Transverse colon (tissue), 4 donors: ENCODE measurements around the gene SHCBP1L. TPM values are rescaled to one million over a fixed set of nuclear protein-coding genes. Genes with fewer than 3 reads are reported as not detected.

ENCODE experiments used
- DNase-seq: peaks from one replicate; pipeline ENCODE4 v3.0.0-alpha.2; 2019
- H3K27ac ChIP-seq, 4 donors: fragments of 200-600 bp; sonication (generic); 2 replicates each; pipeline ENCODE4 v1.5.1; 2016 to 2018; ENCODE audit warnings: inconsistent platforms in 4 of 4
- H3K27me3 ChIP-seq: fragments of 200-600 bp; sonication (generic); 2 replicates; pipeline ENCODE4 v1.5.1; 2017; ENCODE audit warnings: inconsistent platforms
- H3K36me3 ChIP-seq, 4 donors: fragments of 200-600 bp; sonication (generic); 2 replicates each; pipeline ENCODE4 v1.5.1; 2017 to 2019; ENCODE audit warnings: inconsistent platforms in 4 of 4
- H3K4me1 ChIP-seq, 4 donors: fragments of 200-600 bp; sonication (generic); 2 replicates each; pipeline ENCODE4 v1.5.1; 2017 to 2020; ENCODE audit warnings: inconsistent platforms in 4 of 4
- H3K4me3 ChIP-seq, 4 donors: fragments of 200-600 bp; sonication (generic); 1 replicate in 1 of 4; 2 replicates in 3 of 4; pipeline versions ENCODE4 v1.5.1 to v1.6.1; 2017 to 2019; ENCODE audit warnings: inconsistent platforms in 4 of 4
- H3K9me3 ChIP-seq, 2 donors: fragments of 200-600 bp; sonication (generic); 2 replicates each; pipeline ENCODE4 v1.5.1; 2017 to 2019; ENCODE audit warnings: inconsistent platforms in 2 of 2
- CTCF ChIP-seq, 5 experiments: fragments of 200-600 bp in 3 of 5; fragments of 450-650 bp in 2 of 5; sonication (generic) in 3 of 5; IDR thresholded peaks; 1 replicate in 2 of 5; 2 replicates in 3 of 5; pipeline ENCODE4 v1.5.1; 2016 to 2017; ENCODE audit warnings: antibody characterized with exemption in 5 of 5, inconsistent platforms in 3 of 5, mild to moderate bottlenecking in 2 of 5, moderate library complexity in 1 of 5
- EP300 ChIP-seq: sonication (generic); formaldehyde crosslinking; IDR thresholded peaks from one replicate; pipeline ENCODE4 v1.6.1; 2017; ENCODE audit warnings: antibody characterized with exemption, low read depth
- POLR2A ChIP-seq: fragments of 450-650 bp; IDR thresholded peaks from one replicate; pipeline ENCODE4 v1.6.1; 2016; ENCODE audit warnings: antibody characterized with exemption, mild to moderate bottlenecking, moderate library complexity
- POLR2AphosphoS5 ChIP-seq, 3 donors: sonication (generic); formaldehyde crosslinking; IDR thresholded peaks; one replicate each; pipeline ENCODE4 v1.6.1; 2016; ENCODE audit warnings: antibody characterized with exemption in 3 of 3
- WGBS, 2 donors: methylation state at CpG; one replicate each; pipeline ENCODE4 v1.1.5; 2018; ENCODE audit warnings: low coverage in 1 of 2; 5-methylcytosine and 5-hydroxymethylcytosine counted together
- in situ Hi-C, 4 donors: fragments of 200-750 bp; cut with MboI; loops; one replicate each; pipeline versions ENCODE4 v1.15.0 to v1.15.1; 2017; ENCODE audit warnings: low sequenced_read_pairs in 3 of 4, low pct_ligation_motif_present in 1 of 4, low pct_unique_long_range_greater_than_20kb in 1 of 4
- intact Hi-C: fragments of 100-400 bp; cut with DNase I; formaldehyde crosslinking; loops from one replicate; pipeline ENCODE4 v1.15.1; 2023; ENCODE audit warnings: low total_unique reads
- total RNA-seq, 4 donors: library from RNA; depleted of rRNA; stranded (reverse); fragments of >200 nt; gene quantifications; one replicate each; pipeline ENCODE4 v1.1.0, GENCODE V29; 2016

The SHCBP1L gene
- not detected for total RNA-seq

DNA sequence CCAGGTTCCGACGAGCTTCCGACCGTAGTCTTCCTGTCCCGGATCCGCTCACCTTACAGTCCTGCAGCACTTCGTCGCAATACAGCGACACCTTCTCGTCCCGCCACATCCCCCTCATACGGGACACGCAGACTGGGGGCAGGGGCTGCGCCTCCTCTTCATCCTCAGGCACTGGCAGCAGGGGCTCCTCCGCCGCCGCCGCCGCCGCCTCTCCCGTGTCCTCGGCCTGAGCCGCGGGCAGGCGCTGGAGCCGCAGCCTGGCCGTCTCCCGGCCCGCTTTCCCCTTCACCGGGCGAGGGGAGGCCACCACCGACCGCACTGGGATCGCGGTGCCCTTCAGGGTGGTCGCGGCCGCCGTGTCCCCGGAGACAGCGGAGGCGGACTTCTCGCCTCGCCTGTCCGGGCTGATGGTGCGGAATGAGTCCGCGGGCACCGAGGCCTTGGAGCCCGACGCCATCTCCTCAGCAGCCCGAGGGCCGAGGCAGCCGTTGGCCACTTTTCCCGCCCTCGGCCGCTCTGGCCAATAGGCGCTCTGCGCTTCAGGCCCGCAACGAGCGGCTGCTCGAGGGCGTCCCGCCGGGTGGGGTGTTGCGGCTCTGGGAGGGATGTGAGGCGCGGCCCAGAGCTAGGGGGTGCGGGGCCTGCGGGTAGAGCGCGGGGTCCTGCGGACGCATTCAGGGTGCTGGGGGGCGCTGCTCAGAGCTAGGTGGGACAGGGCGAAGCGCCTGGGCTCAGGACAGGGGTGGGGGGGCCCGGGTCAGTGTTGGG, at the start of gene SHCBP1L:
Gene SHCBP1L (minus strand): TSS at position 490 of the 768 bp plus-strand sequence. CDS start 33 bp downstream, at position 457.
- H3K27me3 ChIP-seq: peaks cover 21% of the 10 kb centered on the region
- 54% methylated on average over 77 of the region's 79 CpGs; no CpG with 5 or more reads in 1 of the 2 donors for WGBS, 2 donors
- H3K4me1 ChIP-seq: no peaks in the 10 kb centered on the region
- no peaks in the 10 kb centered on the region for H3K36me3 ChIP-seq
- no peak within 1 kb of the TSS for H3K27ac ChIP-seq
- TF ChIP-seq CTCF (IDR thresholded peaks at IDR 0.05): no peak
- no peak for TF ChIP-seq POLR2A
- TF ChIP-seq POLR2AphosphoS5 (IDR thresholded peaks at IDR 0.05): no peak
- no peak for TF ChIP-seq EP300
- in situ Hi-C loops: loop anchor here in 3 of 4 donors (25.0 kb wide), 1 partner anchor 284 kb away; no protein-coding TSS in a partner anchor
- no peak for DNase-seq
- peak within 1 kb of the TSS in 1 of 4 donors; percentile 13 for H3K4me3 ChIP-seq
- intact Hi-C loops: no loop called here
- no peaks in the 10 kb centered on the region for H3K9me3 ChIP-seq

DNA sequence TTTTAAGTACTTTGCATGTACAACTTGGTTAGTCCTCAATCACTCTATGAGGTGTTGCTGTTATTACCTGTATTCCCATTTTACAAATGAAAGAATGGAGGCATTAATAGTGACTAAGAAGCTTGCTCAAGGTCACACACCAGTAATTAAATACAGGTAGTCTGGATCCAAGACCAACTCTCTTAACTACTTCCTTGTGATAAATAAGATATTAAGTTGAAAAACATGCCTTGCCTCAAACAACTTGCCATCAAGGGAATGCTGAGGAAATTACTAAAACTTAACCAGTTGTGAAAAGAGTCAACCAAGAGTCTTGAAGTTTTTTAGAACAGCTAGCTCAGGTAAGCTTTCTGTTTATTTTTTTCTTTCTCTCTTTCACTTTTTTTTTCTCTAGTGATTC, 49.3 kb upstream of the SHCBP1L start:
- DNase-seq: no peak
- TF ChIP-seq POLR2AphosphoS5 (IDR thresholded peaks at IDR 0.05): no peak
- TF ChIP-seq CTCF (IDR thresholded peaks at IDR 0.05): no peak
- no peak for TF ChIP-seq POLR2A
- no peak for TF ChIP-seq EP300
- Histone ChIP-seq H3K27ac (no peak overlapping the region), H3K4me1 (peaks cover 0 to 10% (median 0%) of the 10 kb centered on the region in 4 donors), H3K4me3 (no peak overlapping the region), H3K9me3 (no peaks in the 10 kb centered on the region), H3K36me3 (no peaks in the 10 kb centered on the region), H3K27me3 (no peaks in the 10 kb centered on the region)
- intact Hi-C loops: no loop called here
- in situ Hi-C loops: no loop called here

GRCh38 chr1:183000167-183000962, 47.4 kb upstream of the SHCBP1L start:
- no peak for DNase-seq
- H3K27ac ChIP-seq: no peak overlapping the region
- no peak for TF ChIP-seq POLR2AphosphoS5 (IDR thresholded peaks at IDR 0.05)
- no peak for TF ChIP-seq EP300
- TF ChIP-seq CTCF (IDR thresholded peaks at IDR 0.05): no peak
- no peak overlapping the region for H3K4me3 ChIP-seq
- in situ Hi-C loops: no loop called here
- H3K4me1 ChIP-seq: peaks cover 0 to 10% (median 0%) of the 10 kb centered on the region in 4 donors
- no peaks in the 10 kb centered on the region for H3K27me3 ChIP-seq
- no peaks in the 10 kb centered on the region for H3K9me3 ChIP-seq
- WGBS, 2 donors: 82 to 84% methylated on average over 4 of the region's 4 CpGs
- no peaks in the 10 kb centered on the region for H3K36me3 ChIP-seq
- intact Hi-C loops: no loop called here

DNA sequence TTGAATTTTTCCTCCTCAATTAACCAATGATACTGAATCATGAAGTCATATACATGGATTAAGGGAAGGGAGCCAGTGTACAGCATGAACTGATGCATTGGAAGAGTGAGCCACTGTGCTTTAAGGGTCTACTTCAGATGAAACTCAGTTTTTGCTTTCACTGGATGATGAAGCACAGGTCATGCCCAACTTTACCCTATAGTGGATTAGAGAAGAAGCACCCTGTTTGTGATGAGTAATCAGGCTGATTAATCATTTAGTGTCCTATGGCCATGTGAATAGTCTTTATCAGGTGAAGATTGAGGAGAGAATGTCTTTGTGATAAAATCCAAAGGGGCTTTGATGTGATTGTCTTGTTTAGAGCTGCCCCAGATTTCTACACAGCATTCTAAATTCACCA, 45.5 kb upstream of the SHCBP1L start:
- Histone ChIP-seq H3K9me3 (no peaks in the 10 kb centered on the region), H3K27me3 (no peaks in the 10 kb centered on the region), H3K4me1 (peaks cover 0 to 10% (median 0%) of the 10 kb centered on the region in 4 donors), H3K36me3 (no peaks in the 10 kb centered on the region), H3K4me3 (no peak overlapping the region), H3K27ac (no peak overlapping the region)
- DNase-seq: no peak
- intact Hi-C loops (no loop called here), in situ Hi-C loops (no loop called here)
- TF ChIP-seq POLR2A (no peak), EP300 (no peak), POLR2AphosphoS5 (IDR thresholded peaks at IDR 0.05) (no peak), CTCF (IDR thresholded peaks at IDR 0.05) (no peak)
